OCI-LY3 (cell line): ENCODE results near the gene GFAP.

Source experiments
- H2AFZ ChIP-seq: fragments of 200-600, 300-600 bp; shearing (Covaris generic); 2 replicates; pipeline ENCODE4 v1.6.0; 2014; ENCODE audit warnings: antibody characterized with exemption, low read depth, low read length
- H3K27ac ChIP-seq: fragments of 200-600, 300-600 bp; sonication (generic); 2 replicates; pipeline ENCODE4 v1.5.1; 2014; ENCODE audit warnings: mild to moderate bottlenecking, low read length, moderate library complexity, mixed read lengths
- H3K27me3 ChIP-seq: fragments of 200-600, 300-600 bp; sonication (generic); 2 replicates; pipeline ENCODE4 v1.6.1; 2014; ENCODE audit warnings: low read depth, low read length, mixed read lengths
- H3K36me3 ChIP-seq: fragments of 200-600, 300-600 bp; sonication (generic); replicated peaks from 2 replicates; pipeline ENCODE3; 2014; ENCODE audit warnings: low read depth, low read length, mixed read lengths
- H3K4me1 ChIP-seq: fragments of 300-600, 200-600 bp; sonication (generic); 2 replicates; pipeline ENCODE4 v1.6.1; 2014; ENCODE audit warnings: low read length, mixed read lengths
- H3K4me2 ChIP-seq: fragments of 200-600, 300-600 bp; sonication (generic); 2 replicates; pipeline ENCODE4 v1.6.1; 2014; ENCODE audit warnings: low read length, mixed read lengths
- H3K4me3 ChIP-seq: fragments of 300-600, 200-600 bp; sonication (generic); 2 replicates; pipeline ENCODE4 v1.5.1; 2014; ENCODE audit warnings: antibody characterized with exemption, mild to moderate bottlenecking, low read length, moderate library complexity
- H3K79me2 ChIP-seq: fragments of 300-600, 200-600 bp; shearing (Covaris generic); 2 replicates; pipeline ENCODE4 v1.6.1; 2014; ENCODE audit warnings: mild to moderate bottlenecking, low read length, mixed read lengths
- H3K9ac ChIP-seq: fragments of 300-600, 200-600 bp; shearing (Covaris generic); 2 replicates; pipeline ENCODE4 v1.6.0; 2014; ENCODE audit warnings: mild to moderate bottlenecking, low read length, moderate library complexity
- H3K9me3 ChIP-seq: fragments of 200-600, 300-600 bp; shearing (Covaris generic); 2 replicates; pipeline ENCODE4 v1.6.1; 2014; ENCODE audit warnings: low read length, mixed read lengths; ENCODE audit not compliant: insufficient read depth
- H4K20me1 ChIP-seq: fragments of 200-600, 300-600 bp; sonication (generic); 2 replicates; pipeline ENCODE4 v1.6.1; 2016; ENCODE audit warnings: low read length, mixed read lengths; ENCODE audit not compliant: insufficient read depth
- CTCF ChIP-seq: fragments of 200-600, 300-600 bp; sonication (generic); IDR thresholded peaks from 2 replicates; pipeline ENCODE4 v1.5.1; 2014; ENCODE audit warnings: antibody characterized with exemption, low read length, low read depth
- EZH2phosphoT487 ChIP-seq: fragments of 200-600 bp; shearing (Covaris generic); IDR thresholded peaks from 2 replicates; pipeline ENCODE4 v1.6.1; 2018; ENCODE audit warnings: antibody characterized with exemption, mixed run types, low read depth

The GFAP gene

GRCh38 chr17:44914148-44914547 is 1.2 kb downstream of the GFAP start:
- Histone ChIP-seq H3K4me3 (no peak overlapping the region), H3K9me3 (no peaks in the 10 kb centered on the region), H3K4me1 (peaks cover 8% of the 10 kb centered on the region; the same call in 1 of the 2 replicates), H4K20me1 (no peaks in the 10 kb centered on the region), H3K79me2 (no peaks in the 10 kb centered on the region), H3K9ac (no peak overlapping the region), H3K4me2 (no peak overlapping the region), H3K36me3 (no peaks in the 10 kb centered on the region), H3K27me3 (peaks cover 8% of the 10 kb centered on the region), H3K27ac (no peak overlapping the region), H2AFZ (no peak overlapping the region)
- TF ChIP-seq EZH2phosphoT487 (no peak), CTCF (no peak)

GRCh38 chr17:44913676-44914075 is 1.6 kb downstream of the GFAP start:
- Histone ChIP-seq H3K4me2 (peak overlapping the region; percentile 25; the same call in 1 of the 2 replicates), H3K4me3 (no peak overlapping the region), H3K27me3 (peaks cover 8% of the 10 kb centered on the region), H4K20me1 (no peaks in the 10 kb centered on the region), H3K4me1 (peaks cover 11% of the 10 kb centered on the region; the same call in 1 of the 2 replicates), H3K79me2 (no peaks in the 10 kb centered on the region), H3K36me3 (no peaks in the 10 kb centered on the region), H3K9me3 (no peaks in the 10 kb centered on the region), H3K9ac (no peak overlapping the region), H2AFZ (peak overlapping the region; percentile 78; the same call in 1 of the 2 replicates), H3K27ac (no peak overlapping the region)
- TF ChIP-seq EZH2phosphoT487 = no peak
- no peak for TF ChIP-seq CTCF

- TF ChIP-seq EZH2phosphoT487 = no peak
- no peak for TF ChIP-seq CTCF
- no peak overlapping the region for H3K27ac ChIP-seq
- no peaks in the 10 kb centered on the region for H3K79me2 ChIP-seq
- H3K4me2 ChIP-seq = peak overlapping the region; percentile 25; the same call in 1 of the 2 replicates
- H2AFZ ChIP-seq = peak overlapping the region; percentile 78; the same call in 1 of the 2 replicates
- peaks cover 8% of the 10 kb centered on the region for H3K27me3 ChIP-seq
- H4K20me1 ChIP-seq = no peaks in the 10 kb centered on the region
- no peak overlapping the region for H3K4me3 ChIP-seq
- no peaks in the 10 kb centered on the region for H3K9me3 ChIP-seq
- H3K36me3 ChIP-seq = no peaks in the 10 kb centered on the region
- H3K4me1 ChIP-seq = peaks cover 12% of the 10 kb centered on the region; the same call in 1 of the 2 replicates
- H3K9ac ChIP-seq = no peak overlapping the region
These were observed 2.3 kb downstream of the GFAP start for GRCh38 chr17:44912763-44913544.

- Histone ChIP-seq H3K4me1 (peaks cover 12% of the 10 kb centered on the region; the same call in 1 of the 2 replicates), H3K27me3 (peaks cover 8% of the 10 kb centered on the region), H3K27ac (no peak overlapping the region), H3K9ac (no peak overlapping the region), H4K20me1 (no peaks in the 10 kb centered on the region), H3K36me3 (no peaks in the 10 kb centered on the region), H3K79me2 (no peaks in the 10 kb centered on the region), H3K4me2 (no peak overlapping the region), H3K9me3 (no peaks in the 10 kb centered on the region), H3K4me3 (no peak overlapping the region), H2AFZ (no peak overlapping the region)
- TF ChIP-seq EZH2phosphoT487 (no peak), CTCF (peak; percentile 36)
These were observed 3.9 kb downstream of the GFAP start for GRCh38 chr17:44911133-44912001.
